Keratinocyte (primary cell): ENCODE measurements around the gene RDH16. TPM values are rescaled to one million over a fixed set of nuclear protein-coding genes. Genes with fewer than 3 reads are reported as not detected.

ENCODE experiments used
- DNase-seq: peaks from one replicate; pipeline ENCODE4 v3.0.0-alpha.2; 2011; ENCODE audit warnings: low read depth, missing footprints, low spot score
- FAIRE-seq: peaks from 2 replicates; lab custom pipeline; 2011; peaks lifted over from hg19 to GRCh38; lab: Jason Lieb, UNC
- H2AFZ ChIP-seq: 2 replicates; pipeline ENCODE4 v1.6.0; 2012; ENCODE audit warnings: low read length, control low read depth, inconsistent platforms; ENCODE audit not compliant: control insufficient read depth
- H3K27ac ChIP-seq: 2 replicates; pipeline ENCODE4 v1.5.1; 2011; ENCODE audit warnings: low read length; ENCODE audit not compliant: control insufficient read depth, insufficient read depth
- H3K27me3 ChIP-seq: 3 replicates; pipeline ENCODE4 v1.6.0; 2011; ENCODE audit warnings: low read length; ENCODE audit not compliant: control insufficient read depth, insufficient read depth; ENCODE audit errors: extremely low read depth
- H3K36me3 ChIP-seq, 2 experiments: 2 replicates in 1 of 2; 3 replicates in 1 of 2; pipeline ENCODE4 v1.5.1; 2011; ENCODE audit warnings: low read length in 2 of 2, mild to moderate bottlenecking in 1 of 2; ENCODE audit not compliant: control insufficient read depth in 2 of 2, insufficient read depth in 2 of 2; ENCODE audit errors: extremely low read depth in 1 of 2
- H3K4me1 ChIP-seq: 3 replicates; pipeline ENCODE4 v1.5.1; 2011; ENCODE audit warnings: low read length; ENCODE audit not compliant: control insufficient read depth, insufficient read depth; ENCODE audit errors: extremely low read depth
- H3K4me2 ChIP-seq: 3 replicates; pipeline ENCODE4 v1.6.0; 2011; ENCODE audit warnings: low read depth, low read length; ENCODE audit not compliant: control insufficient read depth, insufficient read depth; ENCODE audit errors: extremely low read depth
- H3K4me3 ChIP-seq, 3 experiments: fragments of 200-600 bp in 1 of 3; sonication (generic) in 1 of 3; 2 replicates in 2 of 3; 3 replicates in 1 of 3; pipeline ENCODE4 v1.5.1; 2011 to 2016; ENCODE audit warnings: low read length in 3 of 3, mild to moderate bottlenecking in 3 of 3, control low read depth in 2 of 3, inconsistent platforms in 1 of 3, low read depth in 1 of 3, mixed read lengths in 1 of 3, mixed run types in 1 of 3, moderate library complexity in 1 of 3; ENCODE audit not compliant: control insufficient read depth in 2 of 3, insufficient read depth in 2 of 3; ENCODE audit errors: extremely low read depth in 1 of 3
- H3K79me2 ChIP-seq: 2 replicates; pipeline ENCODE4 v1.6.0; 2012; ENCODE audit warnings: low read length; ENCODE audit not compliant: control insufficient read depth, insufficient read depth
- H3K9ac ChIP-seq: 3 replicates; pipeline ENCODE4 v1.6.0; 2011; ENCODE audit warnings: low read length; ENCODE audit not compliant: control insufficient read depth, insufficient read depth; ENCODE audit errors: extremely low read depth
- H3K9me1 ChIP-seq: 3 replicates; pipeline ENCODE4 v1.6.0; 2011; ENCODE audit warnings: low read length; ENCODE audit not compliant: control insufficient read depth, insufficient read depth; ENCODE audit errors: extremely low read depth
- H3K9me3 ChIP-seq: 2 replicates; pipeline ENCODE4 v1.5.1; 2012; ENCODE audit warnings: low read depth, low read length; ENCODE audit not compliant: control insufficient read depth
- H4K20me1 ChIP-seq: 3 replicates; pipeline ENCODE4 v1.6.0; 2011; ENCODE audit warnings: low read length; ENCODE audit not compliant: control insufficient read depth, insufficient read depth; ENCODE audit errors: extremely low read depth
- CTCF ChIP-seq, 3 experiments: IDR thresholded peaks in 1 of 3; conservative IDR thresholded peaks in 1 of 3; optimal IDR thresholded peaks in 1 of 3; 2 replicates in 2 of 3; 3 replicates in 1 of 3; pipeline versions ENCODE3 to v1.5.1; 2011; ENCODE audit warnings: low read length in 3 of 3, mild to moderate bottlenecking in 3 of 3, moderate library complexity in 2 of 3, control low read depth in 1 of 3, inconsistent platforms in 1 of 3; ENCODE audit not compliant: insufficient read depth in 2 of 3; ENCODE audit errors: extremely low read depth in 1 of 3
- EZH2 ChIP-seq: IDR thresholded peaks from one replicate; pipeline ENCODE4 v1.6.1; 2012; ENCODE audit warnings: inconsistent platforms, mild to moderate bottlenecking, low read length, moderate library complexity
- dilution Hi-C: fragments of 300-500 bp; cut with MboI; formaldehyde crosslinking; loops from one replicate; pipeline ENCODE4 v1.7.0; 2020; ENCODE audit warnings: low sequenced_read_pairs; ENCODE audit not compliant: extremely low pct_ligation_motif_present
- polyA plus RNA-seq, 5 experiments: library from polyadenylated mRNA; depleted of rRNA in 3 of 5; stranded (reverse) in 3 of 5; stranded (forward) in 1 of 5; unstranded in 1 of 5; fragments of >200 nt; gene quantifications; 1 replicate in 1 of 5; 2 replicates in 3 of 5; 3 replicates in 1 of 5; pipeline versions ENCODE4 v1.2.1 to v1.2.3, GENCODE V29; 2011 to 2012; ENCODE audit warnings: missing spikeins in 2 of 5, low read depth in 1 of 5, low replicate concordance in 1 of 5

Gene RDH16
- polyA plus RNA-seq, 1 donor (not counting 4 experiments of a cell fraction or from before 2014, with no cell fraction given), result 0.21 TPM

DNA sequence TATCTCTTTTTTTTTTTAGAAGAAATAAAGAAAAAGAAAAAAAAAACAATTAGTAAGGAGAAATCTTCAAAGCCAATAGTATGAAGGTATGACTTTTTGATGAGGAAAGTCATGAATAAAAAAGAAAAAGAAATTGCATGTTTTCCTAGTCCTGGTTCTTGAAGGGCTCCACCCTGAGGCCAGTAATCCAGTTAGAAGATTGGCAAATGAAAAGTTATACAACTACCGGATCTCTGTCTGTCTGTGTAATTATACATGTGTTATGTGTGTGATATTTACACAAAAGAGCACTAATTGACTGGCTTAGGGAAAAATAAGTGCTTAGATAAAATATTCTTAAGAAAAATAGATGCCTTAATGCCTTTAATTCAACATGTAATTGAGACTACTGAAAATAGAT, 51.6 kb downstream of the RDH16 start:
- H3K9me1 ChIP-seq, result no peaks in the 10 kb centered on the region
- no peaks in the 10 kb centered on the region for H3K79me2 ChIP-seq
- FAIRE-seq, result no peak
- H3K4me3 ChIP-seq, result no peak overlapping the region
- peaks cover 4% of the 10 kb centered on the region for H3K9me3 ChIP-seq
- H3K9ac ChIP-seq, result no peak overlapping the region
- no peak overlapping the region for H3K4me2 ChIP-seq
- H3K36me3 ChIP-seq, result no peaks in the 10 kb centered on the region
- dilution Hi-C loops, result no loop called here
- no peak overlapping the region for H3K27ac ChIP-seq
- no peaks in the 10 kb centered on the region for H4K20me1 ChIP-seq
- DNase-seq, result no peak
- H3K27me3 ChIP-seq, result no peaks in the 10 kb centered on the region
- TF ChIP-seq EZH2, result no peak
- no peak for TF ChIP-seq CTCF (optimal IDR thresholded peaks at IDR 0.05 in 1 of 3, IDR thresholded peaks at IDR 0.05 in 1 of 3, conservative IDR thresholded peaks at IDR 0.05 in 1 of 3; ENCODE audit: extremely low read depth in 1 of 3, insufficient read depth in 2 of 3, low read length in 3 of 3)
- H2AFZ ChIP-seq, result no peak overlapping the region
- peaks cover 4% of the 10 kb centered on the region for H3K4me1 ChIP-seq

GRCh38 chr12:56903374-56903773, 54.0 kb downstream of the RDH16 start:
- Histone ChIP-seq H4K20me1 (no peaks in the 10 kb centered on the region), H3K36me3 (no peaks in the 10 kb centered on the region), H2AFZ (no peak overlapping the region), H3K9me3 (peaks cover 5% of the 10 kb centered on the region), H3K4me1 (peaks cover 22% of the 10 kb centered on the region), H3K27ac (no peak overlapping the region), H3K79me2 (no peaks in the 10 kb centered on the region), H3K4me2 (no peak overlapping the region), H3K4me3 (no peak overlapping the region), H3K9me1 (no peaks in the 10 kb centered on the region), H3K27me3 (no peaks in the 10 kb centered on the region), H3K9ac (no peak overlapping the region)
- FAIRE-seq (no peak), DNase-seq (no peak)
- dilution Hi-C loops, result no loop called here
- no peak for TF ChIP-seq EZH2
- no peak for TF ChIP-seq CTCF (optimal IDR thresholded peaks at IDR 0.05 in 1 of 3, IDR thresholded peaks at IDR 0.05 in 1 of 3, conservative IDR thresholded peaks at IDR 0.05 in 1 of 3; ENCODE audit: extremely low read depth in 1 of 3, insufficient read depth in 2 of 3, low read length in 3 of 3)

Other genes with a start within 250 kb of the RDH16 start
- gene NACA, start 232.3 kb downstream of the RDH16 start, polyA plus RNA-seq, result 649 to 953 TPM (median 747 TPM) in 3 replicates
- gene PRIM1, start 205.3 kb downstream of the RDH16 start, polyA plus RNA-seq, result 2.7 to 12.0 TPM (median 10.1 TPM) in 3 replicates
- gene HSD17B6, start 194.3 kb downstream of the RDH16 start, polyA plus RNA-seq, result 0.21 to 1.3 TPM (median 0.45 TPM) in 3 replicates
- gene SDR9C7, start 23.2 kb downstream of the RDH16 start, polyA plus RNA-seq, result 1.3 to 2.4 TPM (median 1.3 TPM) in 3 replicates
- 3.4 to 5.4 TPM (median 4.1 TPM) in 3 replicates for gene ZBTB39, start 48.9 kb upstream of the RDH16 start, polyA plus RNA-seq
- gene TAC3, start 58.9 kb upstream of the RDH16 start, polyA plus RNA-seq, result not detected in 3 replicates
- 0.01 TPM in 1 of 3 replicates, not detected in the others for gene MYO1A, start 92.5 kb upstream of the RDH16 start, polyA plus RNA-seq
- 7.4 to 18.6 TPM (median 11.2 TPM) in 3 replicates for gene NEMP1, start 121.2 kb upstream of the RDH16 start, polyA plus RNA-seq
- 11.4 to 32.2 TPM (median 22.0 TPM) in 3 replicates for gene NAB2, start 131.5 kb upstream of the RDH16 start, polyA plus RNA-seq
- gene STAT6, start 153.8 kb upstream of the RDH16 start, polyA plus RNA-seq, result 113 to 141 TPM (median 116 TPM) in 3 replicates
- gene LRP1, start 170.9 kb upstream of the RDH16 start, polyA plus RNA-seq, result 4.9 to 11.3 TPM (median 9.6 TPM) in 3 replicates
- gene LRP1-AS, start 190.0 kb upstream of the RDH16 start, polyA plus RNA-seq, result not detected in 3 replicates